Measurements from ENCODE around the gene ARHGAP24. TPM values are rescaled to one million over a fixed set of nuclear protein-coding genes. Genes with fewer than 3 reads are reported as not detected.

ARHGAP24 gene
- polyA plus RNA-seq, 2 of the 4 experiments (the other 2 are of a cell fraction) = 1.7 to 12.1 TPM

DNA sequence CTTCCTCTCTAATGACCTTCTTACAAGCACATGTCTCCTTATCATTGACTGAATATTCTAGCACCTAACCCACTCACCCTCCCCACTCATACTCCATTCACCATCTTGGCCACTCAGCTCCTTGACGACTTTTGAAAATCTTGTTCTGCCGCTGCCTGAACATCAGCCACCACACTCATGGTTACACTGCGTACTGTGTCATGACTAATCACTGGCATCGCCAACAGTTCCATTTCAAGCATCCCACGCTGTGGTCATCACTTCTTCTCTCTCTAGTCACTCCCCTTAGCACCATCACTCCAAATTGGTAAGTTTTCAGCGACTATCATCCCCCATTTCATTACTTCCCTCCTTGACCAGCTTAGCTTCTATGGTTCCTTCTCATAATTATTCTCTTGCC, 532.1 kb downstream of the ARHGAP24 start:
- H3K9me3 ChIP-seq = no peaks in the 10 kb centered on the region
- ChIA-PET CTCF (no interaction called here), POLR2A (no interaction called here)
- TF ChIP-seq KDM5A (IDR thresholded peaks at IDR 0.05) = no peak
- no peak for TF ChIP-seq EHF (CRISPR knock-in tag; IDR thresholded peaks at IDR 0.05)
- no peak for TF ChIP-seq RCOR1 (IDR thresholded peaks at IDR 0.05; ENCODE audit: low read depth, low read length)
- no peak for TF ChIP-seq TFCP2L1 (CRISPR knock-in tag; IDR thresholded peaks at IDR 0.05)
- TF ChIP-seq USF2 (IDR thresholded peaks at IDR 0.05) = no peak
- 79% methylated on average over 6 of the region's 6 CpGs for WGBS (ENCODE audit: missing lambda C conversion rate)
- peaks cover 9% of the 10 kb centered on the region; the same call in 1 of the 3 replicates for H3K4me1 ChIP-seq
- ATAC-seq (no peak), FAIRE-seq (no peak), DNase-seq (ENCODE audit: low read depth in 1 of 2, low spot score in 1 of 2) (no peak)
- H3K27ac ChIP-seq = no peak overlapping the region
- H3K4me2 ChIP-seq = no peak overlapping the region
- no peak overlapping the region for H3K4me3 ChIP-seq

- Histone ChIP-seq H3K4me1 (peaks cover 9% of the 10 kb centered on the region; the same call in 1 of the 3 replicates), H3K4me3 (no peak overlapping the region), H3K4me2 (no peak overlapping the region), H3K27ac (no peak overlapping the region), H3K9me3 (no peaks in the 10 kb centered on the region)
- no peak for ATAC-seq
- no peak for FAIRE-seq
- 79% methylated on average over 1 of the region's 1 CpG for WGBS (ENCODE audit: missing lambda C conversion rate)
- DNase-seq (ENCODE audit: low read depth in 1 of 2, low spot score in 1 of 2) = no peak
- ChIA-PET POLR2A (no interaction called here), CTCF (no interaction called here)
- no peak for TF ChIP-seq HEYL (CRISPR knock-in tag; IDR thresholded peaks at IDR 0.05)
- TF ChIP-seq RARB (CRISPR knock-in tag; IDR thresholded peaks at IDR 0.05) = no peak
- no peak for TF ChIP-seq NPAS2 (CRISPR knock-in tag; IDR thresholded peaks at IDR 0.05; ENCODE audit: borderline replicate concordance)
- no peak for TF ChIP-seq TFCP2L1 (CRISPR knock-in tag; IDR thresholded peaks at IDR 0.05)
- no peak for TF ChIP-seq FOXS1 (CRISPR knock-in tag; IDR thresholded peaks at IDR 0.05)
- TF ChIP-seq MYC (IDR thresholded peaks at IDR 0.05; ENCODE audit: borderline replicate concordance, low read length) = no peak
- no peak for TF ChIP-seq SMC3 (IDR thresholded peaks at IDR 0.05)
- TF ChIP-seq RFX5 (IDR thresholded peaks at IDR 0.05) = no peak
- no peak for TF ChIP-seq HES2 (IDR thresholded peaks at IDR 0.05)
Observed at GRCh38 chr4:86011117-86011516, 536.2 kb downstream of the ARHGAP24 start.

GRCh38 chr4:86013621-86014020, 538.7 kb downstream of the ARHGAP24 start:
- Histone ChIP-seq H3K4me1 (peaks cover 9% of the 10 kb centered on the region; the same call in 1 of the 3 replicates), H3K9me3 (no peaks in the 10 kb centered on the region), H3K27ac (no peak overlapping the region), H3K4me3 (no peak overlapping the region), H3K4me2 (no peak overlapping the region)
- 67% methylated on average over 4 of the region's 4 CpGs for whole genome bisulfite sequencing (ENCODE audit: missing lambda C conversion rate)
- CTCF ChIA-PET = no interaction called here
- POLR2A ChIA-PET = interaction anchor here (0.7 kb wide), 1 partner anchor 253 kb away, joined by 3 read pairs; no protein-coding TSS in a partner anchor
- TF ChIP-seq TP53 (CRISPR knock-in tag; IDR thresholded peaks at IDR 0.05) (no peak), NPAS2 (CRISPR knock-in tag; IDR thresholded peaks at IDR 0.05; ENCODE audit: borderline replicate concordance) (no peak), RFX5 (IDR thresholded peaks at IDR 0.05) (no peak), POLR2AphosphoS2 (conservative IDR thresholded peaks at IDR 0.05; ENCODE audit: low read length) (no peak), GATA3 (IDR thresholded peaks at IDR 0.05; ENCODE audit: borderline replicate concordance) (no peak), RAD21 (conservative IDR thresholded peaks at IDR 0.05 in 1 of 2, IDR thresholded peaks at IDR 0.05 in 1 of 2) (no peak), SREBF2 (IDR thresholded peaks at IDR 0.05) (no peak)
- TF ChIP-seq, protein P1, sequence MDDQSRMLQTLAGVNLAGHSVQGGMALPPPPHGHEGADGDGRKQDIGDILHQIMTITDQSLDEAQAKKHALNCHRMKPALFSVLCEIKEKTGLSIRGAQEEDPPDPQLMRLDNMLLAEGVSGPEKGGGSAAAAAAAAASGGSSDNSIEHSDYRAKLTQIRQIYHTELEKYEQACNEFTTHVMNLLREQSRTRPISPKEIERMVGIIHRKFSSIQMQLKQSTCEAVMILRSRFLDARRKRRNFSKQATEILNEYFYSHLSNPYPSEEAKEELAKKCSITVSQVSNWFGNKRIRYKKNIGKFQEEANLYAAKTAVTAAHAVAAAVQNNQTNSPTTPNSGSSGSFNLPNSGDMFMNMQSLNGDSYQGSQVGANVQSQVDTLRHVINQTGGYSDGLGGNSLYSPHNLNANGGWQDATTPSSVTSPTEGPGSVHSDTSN (IDR thresholded peaks at IDR 0.05) = no peak
- FAIRE-seq (no peak), DNase-seq (ENCODE audit: low read depth in 1 of 2, low spot score in 1 of 2) (no peak), ATAC-seq (no peak)

GRCh38 chr4:86014599-86014998, 539.6 kb downstream of the ARHGAP24 start:
- TF ChIP-seq HEYL (CRISPR knock-in tag; IDR thresholded peaks at IDR 0.05) = no peak
- ATAC-seq (no peak), DNase-seq (ENCODE audit: low read depth in 1 of 2, low spot score in 1 of 2) (no peak), FAIRE-seq (no peak)
- ChIA-PET CTCF (interaction anchor here (0.6 to 0.7 kb wide), 2 partner anchors 12 to 881 kb away, joined by 3 to 4 read pairs; no protein-coding TSS in a partner anchor), POLR2A (no interaction called here)
- Histone ChIP-seq H3K27ac (no peak overlapping the region), H3K4me3 (no peak overlapping the region), H3K4me2 (no peak overlapping the region), H3K4me1 (peaks cover 9% of the 10 kb centered on the region; the same call in 1 of the 3 replicates), H3K9me3 (no peaks in the 10 kb centered on the region)
- WGBS (ENCODE audit: missing lambda C conversion rate) = 81% methylated on average over 5 of the region's 5 CpGs

All from A549 (cell line).